ENCODE data around the gene KRTAP10-4.
"Not testable (repeated sequence)": the region's sequence is repeated elsewhere in the genome, so short reads cannot be mapped to it uniquely, and the experiment has no call there.

KRTAP10-4 gene

GRCh38 chr21:44573630-44574456 lies at the start of gene KRTAP10-4:
Gene KRTAP10-4 (plus strand): TSS chr21:44573729. CDS start chr21:44573759, 30 bp downstream.
- DNase-seq (ENCODE audit: low read depth in 2 of 2), result not testable (repeated sequence)

- no peak for DNase-seq (ENCODE audit: low read depth in 2 of 2)
Observed at GRCh38 chr21:44524414-44525371, 48.8 kb upstream of the KRTAP10-4 start.

- no peak for DNase-seq (ENCODE audit: low read depth in 2 of 2)
Observed at GRCh38 chr21:44525391-44526095, 48.0 kb upstream of the KRTAP10-4 start.

GRCh38 chr21:44526096-44526997 lies 47.2 kb upstream of the KRTAP10-4 start:
- DNase-seq (ENCODE audit: low read depth in 2 of 2), result no peak

GRCh38 chr21:44527156-44527982 lies 46.2 kb upstream of the KRTAP10-4 start:
- no peak for DNase-seq (ENCODE audit: low read depth in 2 of 2)

GRCh38 chr21:44527983-44528633 lies 45.4 kb upstream of the KRTAP10-4 start:
- DNase-seq (ENCODE audit: low read depth in 2 of 2), result no peak

GRCh38 chr21:44528634-44528995 lies 44.9 kb upstream of the KRTAP10-4 start:
- no peak for DNase-seq (ENCODE audit: low read depth in 2 of 2)

GRCh38 chr21:44529011-44529421 lies 44.5 kb upstream of the KRTAP10-4 start:
- no peak for DNase-seq (ENCODE audit: low read depth in 2 of 2)

GRCh38 chr21:44529503-44530125 lies 43.9 kb upstream of the KRTAP10-4 start:
- no peak for DNase-seq (ENCODE audit: low read depth in 2 of 2)

- no peak for DNase-seq (ENCODE audit: low read depth in 2 of 2)
Observed at GRCh38 chr21:44530221-44530902, 43.2 kb upstream of the KRTAP10-4 start.

GRCh38 chr21:44530903-44531605 lies 42.5 kb upstream of the KRTAP10-4 start:
- DNase-seq (ENCODE audit: low read depth in 2 of 2), result no peak

- DNase-seq (ENCODE audit: low read depth in 2 of 2), result no peak
Observed at GRCh38 chr21:44531606-44532564, 41.6 kb upstream of the KRTAP10-4 start.

GRCh38 chr21:44532712-44533111 lies 40.8 kb upstream of the KRTAP10-4 start:
- DNase-seq (ENCODE audit: low read depth in 2 of 2), result no peak

GRCh38 chr21:44533121-44533890 lies 40.2 kb upstream of the KRTAP10-4 start:
- no peak for DNase-seq (ENCODE audit: low read depth in 2 of 2)

GRCh38 chr21:44533891-44534627 lies 39.5 kb upstream of the KRTAP10-4 start:
- DNase-seq (ENCODE audit: low read depth in 2 of 2), result no peak
